GM18867 (cell line): ENCODE data around the gene NR1H3.
"Not testable (repeated sequence)": the region's sequence is repeated elsewhere in the genome, so short reads cannot be mapped to it uniquely, and the experiment has no call there.

Experiments
- ATAC-seq: cut with Tn5 transposase; IDR thresholded peaks from one replicate; pipeline ENCODE4 v1.9.1; 2021; ENCODE audit warnings: mild to moderate bottlenecking, moderate library complexity; ENCODE audit not compliant: unreplicated experiment

NR1H3 gene

GRCh38 chr11:47302853-47303252 is 45.1 kb downstream of the NR1H3 start:
- no peak for ATAC-seq

GRCh38 chr11:47305734-47306483 is 48.1 kb downstream of the NR1H3 start:
- no peak for ATAC-seq

- ATAC-seq = no peak
Observed at GRCh38 chr11:47306484-47306844, 48.7 kb downstream of the NR1H3 start.

GRCh38 chr11:47308050-47308823 is 50.4 kb downstream of the NR1H3 start:
- no peak for ATAC-seq

- ATAC-seq = no peak
Observed at GRCh38 chr11:47314992-47315391, 57.2 kb downstream of the NR1H3 start.

- ATAC-seq = not testable (repeated sequence)
Observed at GRCh38 chr11:47316501-47316900, 58.7 kb downstream of the NR1H3 start.

GRCh38 chr11:47317064-47317828 is 59.5 kb downstream of the NR1H3 start:
- peak; percentile 71 for ATAC-seq

- no peak for ATAC-seq
Observed at GRCh38 chr11:47318166-47318565, 60.4 kb downstream of the NR1H3 start.
